Astrocyte (in vitro differentiated cells and primary cell): ENCODE results near the gene SLC6A5. TPM values are rescaled to one million over a fixed set of nuclear protein-coding genes. Genes with fewer than 3 reads are reported as not detected.
A peak's percentile ranks its signal among the peaks of the same experiment; 100 is the strongest.

Source experiments
- DNase-seq: peaks from one replicate; pipeline ENCODE4 v3.0.0-alpha.2; 2010; ENCODE audit warnings: low read depth
- FAIRE-seq: peaks from 2 replicates; lab custom pipeline; 2011; peaks lifted over from hg19 to GRCh38; lab: Jason Lieb, UNC
- H2AFZ ChIP-seq: 2 replicates; pipeline ENCODE4 v1.6.0; 2012; ENCODE audit warnings: low read depth, low read length, inconsistent platforms
- H3K27ac ChIP-seq: 2 replicates; pipeline ENCODE4 v1.5.1; 2011; ENCODE audit warnings: low read depth, low read length, inconsistent platforms
- H3K27me3 ChIP-seq: 2 replicates; pipeline ENCODE4 v1.6.0; 2011; ENCODE audit warnings: low read length, inconsistent platforms; ENCODE audit not compliant: insufficient read depth
- H3K36me3 ChIP-seq: 2 replicates; pipeline ENCODE4 v1.5.1; 2011; ENCODE audit warnings: low read length, inconsistent platforms; ENCODE audit not compliant: insufficient read depth
- H3K4me1 ChIP-seq: 2 replicates; pipeline ENCODE4 v1.5.1; 2011; ENCODE audit warnings: low read length, inconsistent platforms; ENCODE audit not compliant: insufficient read depth
- H3K4me2 ChIP-seq: 2 replicates; pipeline ENCODE4 v1.6.0; 2012; ENCODE audit warnings: low read length, inconsistent platforms
- H3K4me3 ChIP-seq: 2 replicates; pipeline ENCODE4 v1.5.1; 2011; ENCODE audit warnings: low read depth, mild to moderate bottlenecking, low read length, inconsistent platforms; ENCODE audit not compliant: insufficient read depth
- H3K79me2 ChIP-seq: 2 replicates; pipeline ENCODE4 v1.6.0; 2012; ENCODE audit warnings: mild to moderate bottlenecking, low read length, inconsistent platforms; ENCODE audit not compliant: insufficient read depth
- H3K9ac ChIP-seq: 2 replicates; pipeline ENCODE4 v1.6.0; 2012; ENCODE audit warnings: mild to moderate bottlenecking, low read length, inconsistent platforms
- H3K9me3 ChIP-seq: 2 replicates; pipeline ENCODE4 v1.5.1; 2012; ENCODE audit warnings: low read depth, mild to moderate bottlenecking, low read length, inconsistent platforms; ENCODE audit not compliant: insufficient read depth
- H4K20me1 ChIP-seq: 2 replicates; pipeline ENCODE4 v1.6.0; 2012; ENCODE audit warnings: low read length, inconsistent platforms; ENCODE audit not compliant: insufficient read depth
- H3K27ac Mint-ChIP-seq: one replicate; pipeline ENCODE4 v1.8.0; 2021; ENCODE audit warnings: mild to moderate bottlenecking, mixed read lengths; ENCODE audit not compliant: unreplicated experiment
- H3K27me3 Mint-ChIP-seq: one replicate; pipeline ENCODE4 v1.8.0; 2021; ENCODE audit warnings: low read depth, mixed read lengths; ENCODE audit not compliant: unreplicated experiment
- H3K36me3 Mint-ChIP-seq: one replicate; pipeline ENCODE4 v1.8.0; 2021; ENCODE audit warnings: low read depth, mixed read lengths; ENCODE audit not compliant: unreplicated experiment
- H3K4me1 Mint-ChIP-seq: one replicate; pipeline ENCODE4 v1.8.0; 2021; ENCODE audit warnings: low read depth, mixed read lengths; ENCODE audit not compliant: unreplicated experiment
- H3K4me3 Mint-ChIP-seq: one replicate; pipeline ENCODE4 v1.8.0; 2021; ENCODE audit warnings: mild to moderate bottlenecking, moderate library complexity, mixed read lengths; ENCODE audit not compliant: unreplicated experiment
- H3K9me3 Mint-ChIP-seq: one replicate; pipeline ENCODE4 v1.8.0; 2021; ENCODE audit warnings: mild to moderate bottlenecking, mixed read lengths; ENCODE audit not compliant: unreplicated experiment
- CTCF ChIP-seq: IDR thresholded peaks from 2 replicates; pipeline ENCODE4 v1.5.1; 2011; ENCODE audit warnings: low read depth, mild to moderate bottlenecking, inconsistent platforms, low read length, moderate library complexity; ENCODE audit not compliant: insufficient read depth
- EZH2 ChIP-seq: IDR thresholded peaks from 2 replicates; pipeline ENCODE4 v1.6.1; 2012; ENCODE audit warnings: mild to moderate bottlenecking, low read length, inconsistent platforms; ENCODE audit not compliant: insufficient read depth
- total RNA-seq: library from RNA; stranded (reverse); gene quantifications from 2 replicates; pipeline ENCODE4 v1.2.1, GENCODE V29; 2021

Gene SLC6A5
- total RNA-seq, 1 donor from 2014 or later: not detected

- Histone ChIP-seq H3K4me3 (no peak overlapping the region), H3K79me2 (no peaks in the 10 kb centered on the region), H3K27me3 (peaks cover 58% of the 10 kb centered on the region), H3K27ac (no peak overlapping the region), H3K9ac (no peak overlapping the region), H4K20me1 (no peaks in the 10 kb centered on the region), H3K9me3 (peaks cover 8% of the 10 kb centered on the region), H2AFZ (no peak overlapping the region), H3K4me2 (peak overlapping the region; percentile 33), H3K4me1 (no peaks in the 10 kb centered on the region), H3K36me3 (no peaks in the 10 kb centered on the region)
- no peaks in the 10 kb centered on the region for H3K36me3 Mint-ChIP-seq
- H3K27me3 Mint-ChIP-seq: peaks cover 72% of the 10 kb centered on the region
- TF ChIP-seq CTCF (no peak), EZH2 (no peak)
- FAIRE-seq (no peak), DNase-seq (no peak)
- peak overlapping the region; percentile 64 for H3K4me3 Mint-ChIP-seq
- peaks cover 5% of the 10 kb centered on the region for H3K4me1 Mint-ChIP-seq
- peaks cover 7% of the 10 kb centered on the region for H3K9me3 Mint-ChIP-seq
- no peak overlapping the region for H3K27ac Mint-ChIP-seq
Measured at GRCh38 chr11:20596205-20597153, 2.9 kb upstream of the SLC6A5 start.

- H3K27ac ChIP-seq: no peak overlapping the region
- Mint-ChIP-seq H3K4me3 (peak overlapping the region; percentile 64), H3K4me1 (peaks cover 5% of the 10 kb centered on the region), H3K27ac (no peak overlapping the region), H3K9me3 (peaks cover 7% of the 10 kb centered on the region), H3K36me3 (no peaks in the 10 kb centered on the region), H3K27me3 (peaks cover 80% of the 10 kb centered on the region)
- FAIRE-seq (no peak), DNase-seq (no peak)
- no peaks in the 10 kb centered on the region for H3K36me3 ChIP-seq
- TF ChIP-seq CTCF: no peak
- peaks cover 65% of the 10 kb centered on the region for H3K27me3 ChIP-seq
- no peaks in the 10 kb centered on the region for H3K4me1 ChIP-seq
- H3K9me3 ChIP-seq: peaks cover 8% of the 10 kb centered on the region
- H3K79me2 ChIP-seq: no peaks in the 10 kb centered on the region
- H3K4me3 ChIP-seq: no peak overlapping the region
- no peak overlapping the region for H2AFZ ChIP-seq
- peak overlapping the region; percentile 33 for H3K4me2 ChIP-seq
- no peak overlapping the region for H3K9ac ChIP-seq
- H4K20me1 ChIP-seq: no peaks in the 10 kb centered on the region
Measured at GRCh38 chr11:20597154-20597679, 2.2 kb upstream of the SLC6A5 start.
